Osteoblast (primary cell): Measurements from ENCODE around the gene SCAANT1. TPM values are rescaled to one million over a fixed set of nuclear protein-coding genes. Genes with fewer than 3 reads are reported as not detected.

Experiments
- small RNA-seq: library from RNA; depleted of rRNA; stranded (forward); fragments of <200 nt; gene quantifications from one replicate; pipeline ENCODE3, GENCODE V24; 2012
- total RNA-seq: library from RNA; depleted of rRNA; stranded (reverse); fragments of >200 nt; gene quantifications from 2 replicates; pipeline ENCODE4 v1.2.3, GENCODE V29; 2012

SCAANT1 gene
- total RNA-seq, 1 donor, result not detected

Small RNA genes lying within 50 kb of the gene (small RNA-seq; reads per million reads assigned to genes)
- gene SCAANT1, result not detected

Other genes starting within 250 kb of the SCAANT1 start
- not detected in 2 replicates for gene C3orf49, start 93.1 kb downstream of the SCAANT1 start, total RNA-seq
- 34.8 and 42.3 TPM in 2 replicates for gene THOC7, start 48.6 kb downstream of the SCAANT1 start, total RNA-seq
- gene ATXN7, start 48.5 kb downstream of the SCAANT1 start, total RNA-seq, result 14.4 and 17.0 TPM in 2 replicates
- gene PSMD6, start 111.1 kb upstream of the SCAANT1 start, total RNA-seq, result 76.7 and 77.5 TPM in 2 replicates